Thoracic aorta (tissue), 2 donors: ENCODE measurements around the gene FEZF1. TPM values are rescaled to one million over a fixed set of nuclear protein-coding genes. Genes with fewer than 3 reads are reported as not detected.

Source experiments
- ATAC-seq: fragments of 150-250 bp; one replicate; pipeline ENCODE4 v1.8.0; 2017; ENCODE audit warnings: low read depth; ENCODE audit not compliant: insufficient number of reproducible peaks, low FRiP score
- DNase-seq: peaks from one replicate; pipeline ENCODE4 v3.0.0-alpha.2; 2020; ENCODE audit warnings: low spot score
- H3K27ac ChIP-seq, 2 donors: fragments of 200-600 bp; sonication (generic); 1 replicate in 1 of 2; 2 replicates in 1 of 2; pipeline ENCODE4 v1.5.1; 2016; ENCODE audit warnings: mild to moderate bottlenecking in 2 of 2, moderate library complexity in 2 of 2
- H3K27me3 ChIP-seq: fragments of 200-600 bp; sonication (generic); replicated peaks from 2 replicates; pipeline ENCODE4 v1.6.0; 2016; ENCODE audit warnings: mild to moderate bottlenecking; ENCODE audit not compliant: insufficient read depth
- H3K36me3 ChIP-seq: fragments of 200-600 bp; sonication (generic); one replicate; pipeline ENCODE4 v1.5.1; 2016
- H3K4me1 ChIP-seq, 2 donors: fragments of 200-600 bp; sonication (generic); 1 replicate in 1 of 2; 2 replicates in 1 of 2; pipeline versions ENCODE4 v1.5.1 to v1.6.0; 2016; ENCODE audit warnings: low read depth in 2 of 2, mild to moderate bottlenecking in 1 of 2; ENCODE audit not compliant: control insufficient read depth in 1 of 2
- H3K4me3 ChIP-seq: fragments of 200-600 bp; sonication (generic); 2 replicates; pipeline ENCODE4 v1.5.1; 2016; ENCODE audit warnings: mild to moderate bottlenecking
- H3K9me3 ChIP-seq: fragments of 200-600 bp; sonication (generic); 2 replicates; pipeline ENCODE4 v1.5.1; 2016
- total RNA-seq, 2 donors: library from RNA; depleted of rRNA; stranded (reverse); fragments of >200 nt; gene quantifications; one replicate each; pipeline versions ENCODE4 v1.1.0 to v1.2.3, GENCODE V29; 2016
- TF ChIP-seq, protein P1 (sequence below): fragments of 200-600 bp; sonication (generic); IDR thresholded peaks from one replicate; pipeline ENCODE4 v1.5.1; 2019; ENCODE audit warnings: antibody characterized with exemption

Gene FEZF1
- total RNA-seq, 2 donors from 2014 or later = not detected

DNA sequence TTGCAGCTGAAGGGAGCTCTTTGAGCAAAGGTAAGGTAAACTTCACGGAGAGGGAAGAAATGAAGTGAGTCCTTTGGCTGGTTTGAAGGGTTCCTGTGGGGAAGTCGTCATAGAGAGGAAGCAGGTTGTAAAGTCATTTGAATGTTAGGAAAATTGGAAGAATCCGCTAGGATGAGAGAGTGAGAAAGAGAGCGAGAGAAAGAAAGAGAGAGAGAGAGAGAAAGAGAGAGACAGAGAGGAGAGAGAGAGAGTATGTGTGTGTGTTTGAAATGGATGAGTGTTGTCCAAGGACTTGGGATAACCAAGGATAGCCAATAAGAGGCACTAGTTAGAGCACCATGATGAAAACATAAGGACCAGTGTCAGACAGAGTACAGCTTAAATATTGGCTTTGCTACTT lies 43.1 kb downstream of the FEZF1 start:
- no peaks in the 10 kb centered on the region for H3K4me1 ChIP-seq

DNA sequence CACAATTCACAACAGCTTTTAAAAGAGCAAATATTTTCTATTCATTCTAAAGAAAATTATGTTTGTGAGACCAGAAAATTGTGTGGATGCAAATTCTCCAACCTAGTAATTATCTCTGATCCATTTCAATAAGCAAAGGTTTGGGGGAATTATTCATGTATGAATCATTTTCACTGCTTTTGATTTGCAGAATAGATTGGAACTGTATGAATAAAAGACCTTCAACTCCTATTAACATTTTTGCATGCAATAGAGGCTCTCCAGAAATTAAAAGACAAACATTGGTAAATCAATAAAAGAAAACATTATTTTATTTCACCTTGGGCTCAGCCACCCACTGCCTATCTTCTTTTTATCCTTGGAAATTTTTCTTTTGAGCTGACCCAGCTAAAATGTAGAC lies 43.5 kb downstream of the FEZF1 start:
- ATAC-seq (no peak), DNase-seq (no peak)
- Histone ChIP-seq H3K4me3 (no peak overlapping the region), H3K36me3 (no peaks in the 10 kb centered on the region), H3K9me3 (no peaks in the 10 kb centered on the region), H3K27me3 (no peaks in the 10 kb centered on the region), H3K4me1 (no peaks in the 10 kb centered on the region), H3K27ac (no peak overlapping the region)
- TF ChIP-seq, protein P1, sequence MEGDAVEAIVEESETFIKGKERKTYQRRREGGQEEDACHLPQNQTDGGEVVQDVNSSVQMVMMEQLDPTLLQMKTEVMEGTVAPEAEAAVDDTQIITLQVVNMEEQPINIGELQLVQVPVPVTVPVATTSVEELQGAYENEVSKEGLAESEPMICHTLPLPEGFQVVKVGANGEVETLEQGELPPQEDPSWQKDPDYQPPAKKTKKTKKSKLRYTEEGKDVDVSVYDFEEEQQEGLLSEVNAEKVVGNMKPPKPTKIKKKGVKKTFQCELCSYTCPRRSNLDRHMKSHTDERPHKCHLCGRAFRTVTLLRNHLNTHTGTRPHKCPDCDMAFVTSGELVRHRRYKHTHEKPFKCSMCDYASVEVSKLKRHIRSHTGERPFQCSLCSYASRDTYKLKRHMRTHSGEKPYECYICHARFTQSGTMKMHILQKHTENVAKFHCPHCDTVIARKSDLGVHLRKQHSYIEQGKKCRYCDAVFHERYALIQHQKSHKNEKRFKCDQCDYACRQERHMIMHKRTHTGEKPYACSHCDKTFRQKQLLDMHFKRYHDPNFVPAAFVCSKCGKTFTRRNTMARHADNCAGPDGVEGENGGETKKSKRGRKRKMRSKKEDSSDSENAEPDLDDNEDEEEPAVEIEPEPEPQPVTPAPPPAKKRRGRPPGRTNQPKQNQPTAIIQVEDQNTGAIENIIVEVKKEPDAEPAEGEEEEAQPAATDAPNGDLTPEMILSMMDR = no peak

More for the DNA sequence above, 43.1 kb downstream of the FEZF1 start:
- H3K27me3 ChIP-seq = no peaks in the 10 kb centered on the region
- TF ChIP-seq, protein P1 = no peak
- DNase-seq (no peak), ATAC-seq (no peak)
- no peak overlapping the region for H3K27ac ChIP-seq
- H3K4me3 ChIP-seq = no peak overlapping the region
- no peaks in the 10 kb centered on the region for H3K36me3 ChIP-seq
- no peaks in the 10 kb centered on the region for H3K9me3 ChIP-seq

DNA sequence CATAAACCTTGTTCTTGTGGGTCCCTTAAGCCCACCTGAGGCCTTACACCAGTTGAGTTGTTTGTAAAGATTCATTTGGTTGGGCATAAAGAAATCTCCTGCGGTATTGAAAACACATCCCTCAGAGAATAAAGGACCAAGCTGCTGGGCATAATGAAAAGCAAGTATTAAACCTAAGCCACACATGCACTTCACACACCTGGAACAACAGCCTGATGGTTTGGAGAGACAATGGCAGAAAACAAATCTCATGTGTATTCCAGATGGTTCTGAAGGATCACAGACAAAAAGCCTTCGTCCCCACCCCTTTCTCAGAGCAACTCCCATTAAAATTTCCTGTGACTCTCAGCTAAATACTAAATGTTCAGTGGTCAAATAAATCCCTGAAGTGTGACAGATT lies 44.2 kb downstream of the FEZF1 start:
- Histone ChIP-seq H3K36me3 (no peaks in the 10 kb centered on the region), H3K4me3 (no peak overlapping the region), H3K4me1 (no peaks in the 10 kb centered on the region), H3K9me3 (no peaks in the 10 kb centered on the region), H3K27ac (no peak overlapping the region), H3K27me3 (no peaks in the 10 kb centered on the region)
- ATAC-seq (no peak), DNase-seq (no peak)
- TF ChIP-seq, protein P1 = no peak

DNA sequence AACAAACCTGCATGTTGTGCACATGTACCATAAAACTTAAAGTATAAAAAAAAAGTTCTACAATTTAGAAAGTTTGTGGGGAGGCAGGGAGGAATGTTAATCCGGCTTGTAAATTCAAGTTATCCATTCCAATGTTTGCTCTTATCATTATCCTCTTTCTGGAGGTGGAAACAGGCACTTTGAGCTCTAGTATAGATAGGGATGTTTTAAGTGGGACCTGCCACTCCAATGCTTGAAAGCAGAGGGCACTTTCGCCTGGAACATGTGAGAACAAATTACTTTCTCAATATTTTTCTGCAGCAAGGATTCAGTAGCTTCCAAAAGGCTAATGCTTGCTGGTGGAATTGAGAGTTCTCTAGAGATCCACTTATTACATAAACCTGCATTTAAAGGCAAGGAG lies 45.6 kb downstream of the FEZF1 start:
- H3K27ac ChIP-seq = no peak overlapping the region
- H3K36me3 ChIP-seq = no peaks in the 10 kb centered on the region
- no peaks in the 10 kb centered on the region for H3K9me3 ChIP-seq
- no peak for DNase-seq
- H3K4me3 ChIP-seq = no peak overlapping the region
- no peaks in the 10 kb centered on the region for H3K4me1 ChIP-seq
- TF ChIP-seq, protein P1 = no peak
- H3K27me3 ChIP-seq = no peaks in the 10 kb centered on the region
- no peak for ATAC-seq

DNA sequence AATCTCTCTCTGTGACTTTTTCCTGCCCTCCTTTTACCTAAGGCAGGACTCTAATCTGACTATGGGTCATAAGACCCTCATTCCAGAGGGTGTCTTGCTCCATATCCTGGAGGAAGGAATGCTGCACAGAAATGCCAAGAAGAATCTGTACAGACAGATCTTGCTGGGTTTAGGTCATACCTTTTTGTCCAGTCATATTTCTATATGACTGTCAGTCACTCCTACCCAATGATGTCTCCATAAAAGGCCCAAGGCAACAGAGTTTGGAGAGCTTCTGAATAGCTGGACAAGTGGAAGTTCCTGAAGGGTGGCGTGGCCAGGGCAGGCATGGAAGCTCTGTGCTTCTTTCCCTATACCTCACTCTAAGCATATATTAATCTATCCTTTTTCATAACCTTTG lies 47.5 kb downstream of the FEZF1 start:
- no peaks in the 10 kb centered on the region for H3K27me3 ChIP-seq
- ATAC-seq = no peak
- TF ChIP-seq, protein P1 = no peak
- H3K27ac ChIP-seq = no peak overlapping the region
- no peak for DNase-seq
- H3K4me3 ChIP-seq = no peak overlapping the region
- H3K4me1 ChIP-seq = no peaks in the 10 kb centered on the region
- no peaks in the 10 kb centered on the region for H3K9me3 ChIP-seq
- no peaks in the 10 kb centered on the region for H3K36me3 ChIP-seq
